HG03045 (cell line): Measurements from ENCODE around the gene YIPF3.
"Not testable (repeated sequence)": the region's sequence is repeated elsewhere in the genome, so short reads cannot be mapped to it uniquely, and the experiment has no call there.

Experiments
- ATAC-seq: cut with Tn5 transposase; IDR thresholded peaks from one replicate; pipeline ENCODE4 v1.9.1; 2021; ENCODE audit warnings: mild to moderate bottlenecking, moderate library complexity; ENCODE audit not compliant: unreplicated experiment

The YIPF3 gene

DNA sequence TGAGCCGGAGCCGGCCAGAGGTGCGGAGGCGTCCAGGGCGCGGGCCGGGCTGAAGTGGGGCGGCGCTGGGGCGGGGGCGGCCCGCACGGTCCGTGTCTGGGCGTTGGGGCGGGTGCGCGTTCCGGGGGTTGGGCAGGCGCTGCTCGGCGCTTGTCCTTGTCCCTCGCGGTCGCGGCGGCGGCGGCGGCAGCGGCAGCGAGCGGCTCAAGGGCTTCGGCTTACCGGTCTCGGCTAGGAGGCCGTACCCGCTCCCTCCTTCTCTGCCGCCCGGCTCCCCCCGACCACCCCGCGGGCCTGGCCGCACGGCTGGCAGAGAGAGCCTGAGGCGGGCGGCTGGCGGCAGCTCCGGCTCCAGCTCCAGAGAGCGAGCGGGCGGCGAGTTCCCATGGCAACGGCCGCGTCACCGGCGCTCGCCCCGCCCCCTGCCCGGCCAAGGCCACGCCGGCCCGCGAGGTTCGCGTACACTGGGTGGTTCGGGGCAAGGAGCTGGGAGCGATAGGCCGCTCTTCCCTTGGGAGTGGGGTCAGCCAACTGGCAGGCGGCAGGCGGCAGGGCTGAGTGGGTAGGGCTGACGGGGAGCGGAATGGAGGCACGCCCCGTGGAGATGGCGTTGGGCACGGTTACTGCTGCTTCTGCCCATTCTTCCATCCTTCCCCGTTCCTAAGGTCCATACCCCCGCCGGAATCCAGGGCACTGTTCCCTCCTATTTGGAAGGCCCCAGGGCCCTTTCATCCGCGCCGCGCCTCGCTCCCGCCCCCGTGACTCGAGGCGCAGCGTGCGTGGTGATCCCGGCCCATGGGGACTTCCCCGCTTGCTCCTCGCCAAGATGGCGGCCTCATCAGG, 6.5 kb downstream of the YIPF3 start, which contains the start of gene LRRC73:
Gene LRRC73 (minus strand): TSS at position 363 of the 843 bp plus-strand sequence. CDS start 561 bp downstream, outside the sequence.
- peak; percentile 62 for ATAC-seq

GRCh38 chr6:43509142-43509983, 7.4 kb downstream of the YIPF3 start:
- ATAC-seq = peak; percentile 8

DNA sequence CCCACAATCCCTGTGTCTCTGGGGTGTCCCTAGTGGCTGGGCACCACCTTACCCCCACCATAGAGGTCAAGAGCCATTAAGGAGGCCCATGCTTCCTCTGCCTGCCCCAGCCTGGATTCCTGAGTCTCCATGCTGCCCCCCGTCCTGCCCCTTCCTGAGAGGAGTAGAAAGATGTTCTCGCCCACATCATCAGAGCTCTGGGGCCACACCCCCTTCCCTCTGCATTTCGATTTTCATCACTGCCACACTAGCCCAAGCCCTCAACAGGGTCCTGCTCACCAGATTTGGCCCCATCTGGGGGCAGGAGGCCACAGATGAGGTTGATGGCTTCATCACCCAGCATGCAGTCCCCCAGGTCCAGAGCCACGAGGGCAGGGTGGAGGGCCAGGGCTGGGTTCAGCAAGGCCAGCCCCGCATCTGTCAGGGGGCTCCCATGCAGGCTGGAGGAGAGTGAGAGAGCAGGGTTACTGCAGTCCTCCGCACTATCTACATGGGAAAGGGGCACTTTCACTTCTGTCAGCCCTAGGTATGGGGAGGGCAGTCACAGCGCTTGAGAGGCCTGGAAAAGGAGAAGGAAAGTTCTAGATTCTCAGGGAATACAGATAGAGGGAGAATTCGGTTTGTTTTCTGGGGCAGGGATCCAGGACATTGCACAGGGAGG, 8.1 kb downstream of the YIPF3 start:
- ATAC-seq = no peak

DNA sequence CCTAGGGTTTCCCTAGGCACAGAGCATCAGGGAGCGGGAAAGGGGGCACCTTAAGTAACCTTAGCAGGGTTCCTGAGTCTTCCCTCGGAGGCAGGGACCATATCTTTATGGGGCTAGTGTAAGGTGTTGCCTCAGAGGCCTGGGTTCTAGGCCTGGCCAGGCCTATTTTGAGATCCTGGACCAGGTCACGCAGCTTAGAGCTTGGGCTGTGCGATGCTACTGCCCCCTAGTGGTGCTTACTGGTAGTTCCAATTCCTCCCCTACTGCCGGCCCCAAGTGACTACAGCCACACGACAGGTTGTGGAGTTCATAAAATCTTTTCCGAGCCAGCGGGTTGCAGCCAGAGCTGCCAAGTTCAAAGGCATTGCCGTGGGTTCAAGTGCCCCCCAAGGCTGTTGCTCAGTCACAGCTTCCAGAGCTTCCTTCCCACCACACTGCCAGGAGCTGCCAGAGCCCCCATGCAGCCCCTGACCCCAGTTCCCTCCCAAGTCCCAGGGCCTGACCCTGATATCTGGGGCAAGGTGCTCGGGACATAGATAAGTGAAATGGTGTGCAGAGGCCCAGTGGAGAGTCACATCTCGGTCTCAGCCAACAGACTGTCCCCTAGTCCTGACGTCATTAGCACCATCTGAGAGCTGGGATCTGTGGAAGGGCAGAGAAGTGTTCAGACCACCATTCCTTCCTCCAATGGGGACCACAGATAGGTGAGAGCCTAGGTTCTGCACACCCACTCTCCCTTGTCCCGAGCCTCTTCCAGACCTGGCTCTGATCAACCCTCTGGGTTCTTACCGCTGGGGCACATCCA, 9.9 kb downstream of the YIPF3 start:
- peak; percentile 37 for ATAC-seq

- no peak for ATAC-seq
These were observed 10.6 kb downstream of the YIPF3 start for GRCh38 chr6:43506171-43506570.

DNA sequence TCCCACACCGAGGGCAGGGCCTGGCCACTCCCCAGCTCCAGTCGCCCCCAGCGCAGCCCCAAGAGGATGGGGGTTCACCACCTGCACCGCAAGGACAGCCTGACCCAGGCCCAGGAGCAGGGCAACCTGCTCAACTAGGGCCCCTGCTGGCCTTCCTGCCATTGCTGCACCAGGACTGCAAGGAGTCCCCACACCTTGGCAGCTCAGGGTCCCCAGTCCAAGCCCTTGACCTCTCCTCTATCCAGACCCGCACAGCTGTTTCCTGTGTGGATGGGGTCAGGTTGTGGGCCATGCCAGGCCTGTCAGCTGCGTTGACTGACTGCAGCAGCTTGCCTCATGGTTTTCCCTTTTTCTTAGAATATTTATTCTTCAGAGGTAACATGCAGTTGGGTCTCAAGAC, 11.0 kb downstream of the YIPF3 start:
- ATAC-seq = no peak

- ATAC-seq = no peak
These were observed 11.8 kb downstream of the YIPF3 start for GRCh38 chr6:43504756-43505593.

DNA sequence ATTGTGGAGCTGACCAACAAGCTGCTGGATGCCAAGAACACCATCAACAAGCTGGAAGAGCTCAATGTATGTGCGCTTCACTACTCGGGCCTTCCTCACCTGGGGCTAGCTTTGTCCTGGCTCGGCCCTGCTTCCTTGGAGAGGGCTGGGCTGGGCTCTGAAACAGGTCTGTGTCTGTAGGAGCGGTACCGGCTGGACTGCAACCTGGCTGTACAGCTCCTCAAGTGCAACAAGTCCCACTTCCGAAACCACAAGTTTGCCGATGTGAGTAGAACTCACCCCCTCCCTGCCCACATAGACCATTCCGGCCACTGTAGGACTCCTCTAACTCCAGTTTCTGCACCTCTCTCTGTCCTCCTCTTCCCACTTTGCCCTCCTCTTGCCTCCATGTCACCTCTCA, 13.3 kb downstream of the YIPF3 start:
- no peak for ATAC-seq

GRCh38 chr6:43502666-43503065, 14.1 kb downstream of the YIPF3 start:
- no peak for ATAC-seq

- no peak for ATAC-seq
These were observed 15.8 kb downstream of the YIPF3 start for GRCh38 chr6:43500921-43501320.

DNA sequence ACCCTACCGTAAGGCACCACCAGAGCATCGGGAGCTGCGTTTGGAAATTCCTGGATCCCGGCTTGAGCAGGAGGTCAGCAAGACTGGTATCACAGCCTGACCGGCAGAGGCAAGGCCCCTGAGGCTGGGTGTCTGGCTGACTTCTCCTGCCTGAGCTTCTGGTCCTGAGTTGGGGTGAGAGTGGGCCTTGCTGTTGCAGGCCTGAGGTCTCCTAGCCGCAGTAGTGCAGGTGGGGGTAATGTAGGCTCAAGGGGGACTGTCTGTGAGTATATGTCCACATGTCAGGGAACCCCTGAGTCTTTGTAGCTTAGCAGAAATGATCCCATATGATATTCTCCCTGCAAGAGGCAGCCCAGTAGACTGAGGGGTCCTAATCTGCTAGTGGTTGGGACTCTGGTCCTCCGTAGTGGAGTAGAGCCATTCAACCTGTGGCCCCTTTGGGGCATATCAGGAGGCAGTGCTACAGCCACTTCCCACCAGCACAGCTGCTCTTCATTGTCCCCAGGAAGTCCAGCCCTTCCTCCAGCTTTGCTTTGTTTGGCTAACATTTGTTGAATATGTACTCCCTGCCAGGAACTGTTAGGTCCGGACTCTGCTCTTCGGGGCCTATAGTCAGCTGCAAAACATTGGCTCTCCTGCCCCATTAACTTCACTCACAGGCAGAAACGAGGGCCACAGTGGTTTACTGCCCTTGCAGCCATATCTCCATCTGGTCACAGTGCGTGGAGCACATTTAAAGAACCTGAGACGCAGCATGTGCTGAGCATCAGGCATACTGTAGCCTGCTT, 17.5 kb downstream of the YIPF3 start:
- ATAC-seq = no peak

DNA sequence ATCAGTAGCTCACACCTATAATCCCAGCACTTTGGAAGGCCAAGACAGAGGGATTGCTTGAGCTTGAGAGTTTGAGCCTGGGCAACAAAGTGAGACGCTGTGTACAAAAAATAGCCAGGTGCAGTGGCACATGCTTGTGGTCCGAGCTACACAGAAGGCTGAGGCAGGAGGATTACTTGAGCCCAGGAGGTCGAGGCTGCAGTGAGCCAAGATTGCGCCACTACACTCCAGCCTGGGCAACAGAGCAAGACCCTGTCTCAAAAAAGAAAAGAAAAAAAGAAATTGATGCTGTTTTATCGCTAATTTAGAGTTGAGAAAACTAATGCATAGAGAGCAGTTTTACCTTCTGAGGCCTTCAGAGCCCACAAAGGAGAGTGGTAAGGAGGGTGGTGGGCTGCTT, 18.4 kb downstream of the YIPF3 start:
- ATAC-seq = not testable (repeated sequence)

DNA sequence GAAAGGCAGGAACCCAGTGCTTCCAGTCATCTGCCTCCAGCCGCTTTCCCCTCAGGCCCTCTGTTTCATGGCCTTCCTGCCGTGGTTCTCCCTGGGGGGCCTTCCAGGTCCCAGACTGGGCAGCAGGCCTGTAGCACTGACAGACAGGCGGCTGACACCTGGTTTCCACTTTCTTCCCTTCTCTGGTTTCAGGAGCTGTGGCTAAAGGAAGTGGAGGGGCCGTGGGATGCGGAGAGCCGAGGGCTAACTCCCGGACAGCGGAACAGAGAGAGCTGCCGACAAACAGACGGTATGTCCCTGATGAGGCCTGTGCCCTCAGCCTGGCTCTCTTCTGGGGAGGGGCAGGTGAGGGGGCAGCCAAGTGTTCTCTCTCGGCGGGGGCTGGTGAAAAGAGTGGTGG, 19.0 kb downstream of the YIPF3 start:
- ATAC-seq = no peak

- no peak for ATAC-seq
These were observed 19.7 kb downstream of the YIPF3 start for GRCh38 chr6:43497129-43497396.

DNA sequence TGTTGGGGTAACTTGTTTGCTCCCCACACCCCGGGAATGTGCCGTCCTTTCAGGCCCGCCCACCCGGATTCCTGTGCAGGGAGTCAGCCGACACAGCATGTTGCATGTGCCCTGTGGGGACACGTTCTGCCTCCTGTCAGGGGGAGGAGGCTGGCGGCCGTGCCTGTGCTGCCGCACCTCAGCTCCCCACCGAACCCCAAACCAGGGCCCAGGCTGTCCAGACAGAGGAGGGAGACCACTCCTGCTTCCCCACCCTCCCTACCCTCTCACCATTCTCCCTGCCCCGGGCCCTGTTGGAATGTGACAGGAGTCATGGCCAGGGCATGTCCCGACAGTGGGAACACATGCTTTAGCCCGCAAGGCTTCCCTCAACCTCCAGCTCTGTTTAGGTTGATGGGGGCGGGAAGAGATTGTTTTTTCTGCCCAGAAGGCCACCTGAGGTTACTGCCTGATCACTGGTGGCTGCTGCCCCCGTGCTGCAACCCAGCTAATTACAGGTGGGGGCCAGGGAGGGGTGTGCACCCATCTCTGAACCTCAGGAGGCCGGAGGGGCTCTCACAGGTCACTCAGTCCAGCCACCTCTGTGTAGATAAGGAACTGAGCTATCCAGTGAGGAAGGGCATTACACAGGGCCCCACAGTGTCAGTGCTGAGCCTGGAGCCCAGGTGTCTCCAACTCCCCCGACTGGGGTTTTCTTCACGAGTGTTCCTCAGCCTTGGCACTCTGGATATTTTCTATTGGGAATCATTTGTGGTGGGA, 20.2 kb downstream of the YIPF3 start:
- no peak for ATAC-seq

DNA sequence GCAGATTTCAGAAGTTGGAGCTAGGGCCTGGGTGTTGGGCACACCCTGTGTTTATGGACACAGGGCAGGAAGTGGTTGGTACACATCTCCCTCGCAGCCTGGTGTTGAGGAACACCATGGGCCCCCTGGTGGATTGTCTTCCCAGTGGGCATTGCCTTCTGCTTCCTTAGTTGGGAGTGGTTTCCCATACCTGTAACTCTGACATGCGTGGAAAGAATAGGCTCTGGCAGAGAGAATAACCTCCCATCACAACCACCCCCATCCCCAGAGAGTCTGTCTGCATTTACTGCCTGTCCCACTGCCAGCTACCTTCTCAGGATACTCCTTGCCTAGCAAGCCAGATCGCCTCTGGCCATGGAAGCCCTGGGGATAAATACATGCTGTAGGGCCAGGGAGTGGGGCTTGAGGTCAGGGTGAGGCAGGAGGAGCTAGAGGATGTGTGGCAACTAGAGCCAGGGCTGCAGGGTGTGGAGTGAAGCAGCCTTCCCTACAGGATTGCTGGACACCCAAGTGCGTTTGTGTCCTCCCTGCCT, 21.3 kb downstream of the YIPF3 start:
- no peak for ATAC-seq

- ATAC-seq = no peak
These were observed 22.0 kb downstream of the YIPF3 start for GRCh38 chr6:43494766-43495165.

DNA sequence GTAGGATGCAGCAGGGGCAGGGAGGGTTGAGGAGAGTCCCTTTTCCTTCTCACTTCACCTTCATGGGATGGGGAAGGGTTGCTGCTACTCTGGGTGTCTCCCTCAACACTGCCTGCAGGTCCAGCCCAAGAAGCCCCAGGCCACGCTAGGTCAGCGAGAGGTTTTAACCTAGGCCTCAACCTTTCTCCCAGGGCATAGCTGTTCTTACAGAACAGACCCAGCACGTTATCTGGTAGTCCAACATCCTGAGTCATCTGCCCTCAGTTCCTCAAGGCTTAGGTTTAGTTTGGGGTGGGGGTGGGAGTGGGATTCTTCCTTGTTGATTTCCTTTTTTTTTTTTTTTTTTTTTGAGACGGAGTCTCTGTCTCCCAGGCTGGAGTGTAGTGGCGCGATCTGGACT, 22.4 kb downstream of the YIPF3 start:
- no peak for ATAC-seq
